ENCODE measurements around the gene RANBP9. TPM values are rescaled to one million over a fixed set of nuclear protein-coding genes. Genes with fewer than 3 reads are reported as not detected.

RANBP9 gene
- total RNA-seq, 1 experiment from 2014 or later, result 38.2 TPM

DNA sequence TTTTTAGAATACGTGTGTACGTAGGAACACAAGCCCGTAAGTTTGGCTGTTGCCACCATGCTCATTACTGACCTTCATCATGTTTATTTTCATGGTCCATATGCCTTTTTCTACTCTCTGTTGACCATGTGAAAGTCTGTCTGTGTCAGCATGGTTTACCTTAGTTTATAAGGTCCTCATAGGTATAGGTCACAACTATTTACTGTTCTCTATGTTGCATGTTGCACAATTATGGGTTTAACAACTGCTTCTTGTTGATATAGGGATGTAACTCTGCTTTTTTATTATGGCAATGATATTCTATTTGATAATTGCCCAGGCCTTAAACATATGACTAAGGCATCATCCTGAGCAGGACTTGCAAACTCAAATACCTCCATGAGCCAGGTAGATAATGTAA is 13.4 kb upstream of the RANBP9 start:
- Histone ChIP-seq H3K4me3 (ENCODE audit: low read depth, low read length) (no peak overlapping the region), H3K27me3 (replicated peaks; ENCODE audit: control insufficient read depth, insufficient read depth, low read length) (no peaks in the 10 kb centered on the region; the same call in 1 of the 2 replicates), H3K9me3 (no peaks in the 10 kb centered on the region), H3K36me3 (ENCODE audit: control insufficient read depth, insufficient read depth, low read length) (no peaks in the 10 kb centered on the region), H3K4me1 (no peaks in the 10 kb centered on the region)
- H3K27me3 Mint-ChIP-seq (ENCODE audit: insufficient read depth, unreplicated experiment), result no peaks in the 10 kb centered on the region
- H3K4me3 Mint-ChIP-seq (ENCODE audit: unreplicated experiment), result no peak overlapping the region
- intact Hi-C loops (cut with micrococcal nuclease; ENCODE audit: unreplicated experiment), result no loop called here
- ChIA-PET POLR2A (no interaction called here), CTCF (no interaction called here)
- H3K9me3 Mint-ChIP-seq (ENCODE audit: unreplicated experiment), result no peaks in the 10 kb centered on the region
- H3K4me1 Mint-ChIP-seq (ENCODE audit: low read depth, unreplicated experiment), result no peaks in the 10 kb centered on the region
- no peak for DNase-seq
- H3K27ac Mint-ChIP-seq (ENCODE audit: unreplicated experiment), result no peak overlapping the region
- BruUV-seq (replicated peaks), result no TSS peak
- TF ChIP-seq, protein P1, sequence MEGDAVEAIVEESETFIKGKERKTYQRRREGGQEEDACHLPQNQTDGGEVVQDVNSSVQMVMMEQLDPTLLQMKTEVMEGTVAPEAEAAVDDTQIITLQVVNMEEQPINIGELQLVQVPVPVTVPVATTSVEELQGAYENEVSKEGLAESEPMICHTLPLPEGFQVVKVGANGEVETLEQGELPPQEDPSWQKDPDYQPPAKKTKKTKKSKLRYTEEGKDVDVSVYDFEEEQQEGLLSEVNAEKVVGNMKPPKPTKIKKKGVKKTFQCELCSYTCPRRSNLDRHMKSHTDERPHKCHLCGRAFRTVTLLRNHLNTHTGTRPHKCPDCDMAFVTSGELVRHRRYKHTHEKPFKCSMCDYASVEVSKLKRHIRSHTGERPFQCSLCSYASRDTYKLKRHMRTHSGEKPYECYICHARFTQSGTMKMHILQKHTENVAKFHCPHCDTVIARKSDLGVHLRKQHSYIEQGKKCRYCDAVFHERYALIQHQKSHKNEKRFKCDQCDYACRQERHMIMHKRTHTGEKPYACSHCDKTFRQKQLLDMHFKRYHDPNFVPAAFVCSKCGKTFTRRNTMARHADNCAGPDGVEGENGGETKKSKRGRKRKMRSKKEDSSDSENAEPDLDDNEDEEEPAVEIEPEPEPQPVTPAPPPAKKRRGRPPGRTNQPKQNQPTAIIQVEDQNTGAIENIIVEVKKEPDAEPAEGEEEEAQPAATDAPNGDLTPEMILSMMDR (IDR thresholded peaks at IDR 0.05; ENCODE audit: insufficient read depth in 1 of 2, low read depth in 1 of 2, low read length in 1 of 2, severe bottlenecking in 1 of 2, unreplicated experiment in 1 of 2), result no peak
- no peaks in the 10 kb centered on the region for H3K36me3 Mint-ChIP-seq (ENCODE audit: insufficient read depth, unreplicated experiment)

DNA sequence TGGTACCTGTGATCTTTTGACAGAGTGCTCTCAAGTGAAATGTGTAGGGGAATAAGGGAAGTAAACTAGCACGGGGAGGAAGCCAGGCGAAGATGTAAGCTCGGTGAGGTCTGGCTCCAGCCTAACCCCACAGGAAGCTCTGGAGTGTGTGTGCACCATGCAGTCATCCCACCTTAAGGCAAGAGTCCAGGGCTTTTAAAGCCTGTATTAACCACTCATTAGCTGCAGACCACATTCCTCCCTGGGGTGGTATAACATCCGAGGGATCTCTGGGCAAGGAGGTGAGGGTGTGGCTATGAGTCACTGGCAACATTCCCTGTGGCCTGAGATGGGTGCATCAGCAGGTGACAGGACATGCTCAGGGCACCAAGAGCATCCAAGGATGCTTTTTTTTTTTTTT is 12.5 kb upstream of the RANBP9 start:
- Histone ChIP-seq H3K9me3 (no peaks in the 10 kb centered on the region), H3K27me3 (replicated peaks; ENCODE audit: control insufficient read depth, insufficient read depth, low read length) (no peaks in the 10 kb centered on the region; the same call in 1 of the 2 replicates), H3K4me3 (ENCODE audit: low read depth, low read length) (no peak overlapping the region), H3K4me1 (no peaks in the 10 kb centered on the region), H3K36me3 (ENCODE audit: control insufficient read depth, insufficient read depth, low read length) (no peaks in the 10 kb centered on the region)
- H3K4me1 Mint-ChIP-seq (ENCODE audit: low read depth, unreplicated experiment), result no peaks in the 10 kb centered on the region
- no TSS peak for BruUV-seq (replicated peaks)
- no peak overlapping the region for H3K27ac Mint-ChIP-seq (ENCODE audit: unreplicated experiment)
- TF ChIP-seq, protein P1 (IDR thresholded peaks at IDR 0.05; ENCODE audit: insufficient read depth in 1 of 2, low read depth in 1 of 2, low read length in 1 of 2, severe bottlenecking in 1 of 2, unreplicated experiment in 1 of 2), result no peak
- no peak for DNase-seq
- H3K27me3 Mint-ChIP-seq (ENCODE audit: insufficient read depth, unreplicated experiment), result no peaks in the 10 kb centered on the region
- intact Hi-C loops (cut with micrococcal nuclease; ENCODE audit: unreplicated experiment), result no loop called here
- H3K4me3 Mint-ChIP-seq (ENCODE audit: unreplicated experiment), result no peak overlapping the region
- H3K9me3 Mint-ChIP-seq (ENCODE audit: unreplicated experiment), result no peaks in the 10 kb centered on the region
- no peaks in the 10 kb centered on the region for H3K36me3 Mint-ChIP-seq (ENCODE audit: insufficient read depth, unreplicated experiment)
- POLR2A ChIA-PET, result no interaction called here
- CTCF ChIA-PET, result no interaction called here

DNA sequence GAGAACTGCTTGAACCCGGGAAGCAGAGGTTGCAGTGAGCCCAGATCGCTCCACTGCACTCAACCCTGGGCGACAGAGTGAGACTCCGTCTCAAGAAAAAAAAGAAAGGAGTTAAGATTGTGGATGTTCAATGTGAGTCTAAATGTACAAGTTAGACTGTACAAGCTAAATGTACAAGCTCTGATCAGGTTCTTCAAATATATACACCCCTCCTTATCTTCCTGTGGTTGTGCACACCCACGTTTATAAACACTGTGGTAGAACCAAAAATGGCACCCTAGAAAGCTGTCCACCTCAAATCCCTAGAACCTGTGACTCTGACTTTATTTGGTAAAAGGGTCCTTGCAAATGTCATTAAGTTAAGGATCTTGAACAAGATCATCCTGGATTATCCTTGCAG is 11.2 kb upstream of the RANBP9 start:
- BruUV-seq (replicated peaks), result no TSS peak
- Mint-ChIP-seq H3K9me3 (ENCODE audit: unreplicated experiment) (peaks cover 7% of the 10 kb centered on the region), H3K27me3 (ENCODE audit: insufficient read depth, unreplicated experiment) (no peaks in the 10 kb centered on the region), H3K4me3 (ENCODE audit: unreplicated experiment) (no peak overlapping the region), H3K4me1 (ENCODE audit: low read depth, unreplicated experiment) (no peaks in the 10 kb centered on the region), H3K36me3 (ENCODE audit: insufficient read depth, unreplicated experiment) (no peaks in the 10 kb centered on the region), H3K27ac (ENCODE audit: unreplicated experiment) (no peak overlapping the region)
- intact Hi-C loops (cut with micrococcal nuclease; ENCODE audit: unreplicated experiment), result no loop called here
- H3K4me3 ChIP-seq (ENCODE audit: low read depth, low read length), result no peak overlapping the region
- H3K4me1 ChIP-seq, result no peaks in the 10 kb centered on the region
- H3K36me3 ChIP-seq (ENCODE audit: control insufficient read depth, insufficient read depth, low read length), result no peaks in the 10 kb centered on the region
- DNase-seq, result no peak
- ChIA-PET POLR2A (no interaction called here), CTCF (no interaction called here)
- H3K9me3 ChIP-seq, result no peaks in the 10 kb centered on the region
- no peaks in the 10 kb centered on the region; the same call in 1 of the 2 replicates for H3K27me3 ChIP-seq (replicated peaks; ENCODE audit: control insufficient read depth, insufficient read depth, low read length)
- TF ChIP-seq, protein P1 (IDR thresholded peaks at IDR 0.05; ENCODE audit: insufficient read depth in 1 of 2, low read depth in 1 of 2, low read length in 1 of 2, severe bottlenecking in 1 of 2, unreplicated experiment in 1 of 2), result no peak
